ENCODE data around the gene LOXL1. TPM values are rescaled to one million over a fixed set of nuclear protein-coding genes. Genes with fewer than 3 reads are reported as not detected.

LOXL1 gene
- total and polyA plus RNA-seq, 11 donors: 20.7 to 79.5 (median 30.4) TPM

- peaks cover 0 to 2% (median 0%) of the 10 kb centered on the region in 12 donors for H3K4me1 ChIP-seq
- no peaks in the 10 kb centered on the region for H3K36me3 ChIP-seq
- 85 to 96% (median 91%) methylated on average over 7 of the region's 7 CpGs for WGBS, 4 donors
- no peak overlapping the region for H3K4me3 ChIP-seq
- H3K9me3 ChIP-seq: no peaks in the 10 kb centered on the region
- DNase-seq (peak in 1 of 5 donors; percentile 4), ATAC-seq (no peak)
- H3K27ac ChIP-seq: no peak overlapping the region
- TF ChIP-seq POLR2A (IDR thresholded peaks at IDR 0.05) (no peak), CTCF (IDR thresholded peaks at IDR 0.05) (no peak)
- H3K27me3 ChIP-seq: no peaks in the 10 kb centered on the region
- intact Hi-C loops (cut with DNase I): loop anchor here in 3 of 10 donors (10.0 kb wide), 2 partner anchors 176 to 186 kb away; no protein-coding TSS in a partner anchor
Observed at GRCh38 chr15:73901126-73901810, 25.0 kb upstream of the LOXL1 start.

GRCh38 chr15:73902121-73903020, 23.9 kb upstream of the LOXL1 start:
- WGBS, 4 donors: 61 to 67% (median 64%) methylated on average over 11 of the region's 11 CpGs
- no peak for ATAC-seq
- TF ChIP-seq CTCF (IDR thresholded peaks at IDR 0.05): no peak
- no peak for TF ChIP-seq POLR2A (IDR thresholded peaks at IDR 0.05)
- Histone ChIP-seq H3K4me3 (no peak overlapping the region), H3K36me3 (no peaks in the 10 kb centered on the region), H3K27me3 (no peaks in the 10 kb centered on the region), H3K9me3 (no peaks in the 10 kb centered on the region), H3K27ac (no peak overlapping the region), H3K4me1 (peaks cover 0 to 10% (median 0%) of the 10 kb centered on the region in 12 donors)
- peak in 1 of 5 donors; percentile 2 for DNase-seq
- intact Hi-C loops (cut with DNase I): loop anchor here in 3 of 10 donors (10.0 kb wide), 2 partner anchors 178 to 188 kb away; no protein-coding TSS in a partner anchor

GRCh38 chr15:73904026-73904815, 22.0 kb upstream of the LOXL1 start:
- Histone ChIP-seq H3K4me3 (no peak overlapping the region), H3K36me3 (no peaks in the 10 kb centered on the region), H3K4me1 (peaks cover 0 to 17% (median 5%) of the 10 kb centered on the region in 12 donors), H3K27me3 (no peaks in the 10 kb centered on the region), H3K27ac (no peak overlapping the region), H3K9me3 (no peaks in the 10 kb centered on the region)
- DNase-seq: peak in 1 of 5 donors; percentile 4
- 86 to 92% (median 89%) methylated on average over 8 to 9 of the region's 9 CpGs for WGBS, 4 donors
- TF ChIP-seq CTCF (IDR thresholded peaks at IDR 0.05) (no peak), POLR2A (IDR thresholded peaks at IDR 0.05) (no peak)
- intact Hi-C loops (cut with DNase I): loop anchor here in 3 of 10 donors (10.0 kb wide), 2 partner anchors 179 to 189 kb away; no protein-coding TSS in a partner anchor
- ATAC-seq: no peak

Measured in heart left ventricle (tissue), 16 donors.